MG63 (cell line): ENCODE results near the gene TCF12. TPM values are rescaled to one million over a fixed set of nuclear protein-coding genes. Genes with fewer than 3 reads are reported as not detected.

Experiments
- DNase-seq: peaks from one replicate; pipeline ENCODE4 v3.0.0-alpha.2; 2020
- H3K27me3 ChIP-seq: fragments of 250-450 bp; sonication (Bioruptor Pico); 2 replicates; pipeline ENCODE4 v1.5.1; 2020; ENCODE audit warnings: mild to moderate bottlenecking, moderate library complexity
- H3K36me3 ChIP-seq: fragments of 250-450 bp; sonication (Bioruptor Pico); 2 replicates; pipeline ENCODE4 v1.5.1; 2020; ENCODE audit warnings: mild to moderate bottlenecking, moderate library complexity
- H3K4me3 ChIP-seq: fragments of 250-450 bp; sonication (Bioruptor Pico); 2 replicates; pipeline ENCODE4 v1.5.1; 2020; ENCODE audit warnings: mild to moderate bottlenecking, moderate library complexity
- H3K9me3 ChIP-seq: fragments of 250-450 bp; sonication (Bioruptor Pico); 2 replicates; pipeline ENCODE4 v1.5.1; 2020; ENCODE audit warnings: mild to moderate bottlenecking, moderate library complexity
- total RNA-seq: library from RNA; depleted of rRNA; stranded (reverse); fragments of >200 nt; shearing (Covaris generic); gene quantifications from 2 replicates; pipeline ENCODE4 v1.2.3, GENCODE V29; 2014; ENCODE audit warnings: low replicate concordance

TCF12 gene
- total RNA-seq, 1 experiment from 2014 or later = 48.8 TPM

DNA sequence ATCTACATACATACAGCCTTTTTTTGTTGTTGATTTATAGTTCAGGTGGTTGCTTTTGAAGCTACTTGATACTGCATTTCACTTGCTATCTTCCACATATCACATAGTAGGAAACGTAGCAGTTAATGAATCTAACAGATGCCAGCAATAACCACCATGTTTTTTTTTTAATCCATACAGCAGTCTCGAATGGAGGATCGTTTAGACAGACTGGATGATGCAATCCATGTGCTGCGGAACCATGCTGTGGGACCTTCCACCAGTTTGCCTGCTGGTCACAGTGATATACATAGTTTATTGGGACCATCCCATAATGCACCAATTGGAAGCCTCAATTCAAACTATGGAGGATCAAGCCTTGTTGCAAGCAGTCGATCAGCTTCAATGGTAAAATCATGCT, 334.6 kb downstream of the TCF12 start:
- no peak for DNase-seq
- H3K27me3 ChIP-seq = no peaks in the 10 kb centered on the region

GRCh38 chr15:57253500-57253899, 335.1 kb downstream of the TCF12 start:
- Histone ChIP-seq H3K9me3 (peaks cover 8% of the 10 kb centered on the region; the same call in 1 of the 2 replicates), H3K4me3 (no peak overlapping the region), H3K36me3 (peaks cover 57% of the 10 kb centered on the region), H3K27me3 (no peaks in the 10 kb centered on the region)
- no peak for DNase-seq

More for the DNA sequence above, 334.6 kb downstream of the TCF12 start:
- Histone ChIP-seq H3K4me3 (no peak overlapping the region), H3K9me3 (peaks cover 8% of the 10 kb centered on the region; the same call in 1 of the 2 replicates), H3K36me3 (peaks cover 61% of the 10 kb centered on the region)

DNA sequence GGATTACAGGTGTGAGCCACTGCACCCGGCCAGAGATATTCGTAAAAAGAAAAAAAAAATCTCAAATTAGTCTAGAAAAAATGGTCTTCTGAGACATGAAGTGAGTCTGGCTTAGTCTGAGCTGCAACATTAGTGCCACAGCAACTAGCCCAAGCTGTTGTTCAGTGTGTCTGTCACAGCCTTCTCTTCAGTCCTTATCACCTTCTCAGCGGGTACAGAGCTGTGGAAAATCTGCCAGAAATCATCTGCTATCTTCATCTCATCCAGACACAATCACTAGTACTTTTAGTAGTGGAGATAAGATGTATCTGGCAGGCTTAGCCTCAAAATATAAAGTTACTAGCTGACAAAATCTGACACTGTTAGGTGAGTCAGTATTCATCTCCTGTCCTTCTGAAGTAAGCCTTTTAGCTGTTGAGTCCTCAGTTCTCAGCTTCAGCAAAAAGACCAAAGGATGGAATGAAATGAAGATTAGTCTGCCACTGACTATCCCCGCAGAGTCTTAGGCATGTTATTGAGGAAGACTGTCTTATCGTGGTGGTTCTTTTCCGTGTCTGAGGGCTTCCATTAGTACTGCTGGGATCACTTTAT, 337.4 kb downstream of the TCF12 start:
- no peaks in the 10 kb centered on the region for H3K27me3 ChIP-seq
- H3K36me3 ChIP-seq = peaks cover 41% of the 10 kb centered on the region
- no peak overlapping the region for H3K4me3 ChIP-seq
- no peak for DNase-seq
- peaks cover 3% of the 10 kb centered on the region; the same call in 1 of the 2 replicates for H3K9me3 ChIP-seq

- Histone ChIP-seq H3K4me3 (no peak overlapping the region), H3K36me3 (peaks cover 42% of the 10 kb centered on the region), H3K9me3 (no peaks in the 10 kb centered on the region), H3K27me3 (no peaks in the 10 kb centered on the region)
- no peak for DNase-seq
Observed at GRCh38 chr15:57256939-57257338, 338.5 kb downstream of the TCF12 start.

DNA sequence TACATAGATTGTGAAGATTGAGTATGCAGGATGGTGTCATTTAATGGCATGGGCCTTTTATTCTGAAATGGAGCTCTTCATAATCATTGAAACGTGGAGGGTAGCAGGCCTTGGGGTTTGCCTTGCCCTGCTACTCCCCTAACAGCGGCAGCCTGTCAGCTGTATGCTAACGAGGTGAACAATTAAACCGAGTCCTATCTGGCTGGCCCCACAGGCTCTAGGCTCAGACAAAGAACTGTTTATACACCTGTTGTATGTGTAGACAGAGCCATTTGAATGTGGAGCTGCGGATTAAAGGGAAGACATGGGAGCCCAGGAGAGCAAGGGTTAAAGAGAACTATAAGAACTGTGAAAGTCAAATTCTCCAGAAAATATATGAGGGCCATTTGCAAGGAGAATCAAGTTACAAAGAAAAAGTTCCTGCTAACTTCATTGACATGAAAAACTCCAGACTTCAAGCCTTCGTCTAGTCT, 341.2 kb downstream of the TCF12 start:
- Histone ChIP-seq H3K36me3 (peaks cover 46% of the 10 kb centered on the region), H3K9me3 (no peaks in the 10 kb centered on the region), H3K4me3 (no peak overlapping the region), H3K27me3 (no peaks in the 10 kb centered on the region)
- DNase-seq = no peak

DNA sequence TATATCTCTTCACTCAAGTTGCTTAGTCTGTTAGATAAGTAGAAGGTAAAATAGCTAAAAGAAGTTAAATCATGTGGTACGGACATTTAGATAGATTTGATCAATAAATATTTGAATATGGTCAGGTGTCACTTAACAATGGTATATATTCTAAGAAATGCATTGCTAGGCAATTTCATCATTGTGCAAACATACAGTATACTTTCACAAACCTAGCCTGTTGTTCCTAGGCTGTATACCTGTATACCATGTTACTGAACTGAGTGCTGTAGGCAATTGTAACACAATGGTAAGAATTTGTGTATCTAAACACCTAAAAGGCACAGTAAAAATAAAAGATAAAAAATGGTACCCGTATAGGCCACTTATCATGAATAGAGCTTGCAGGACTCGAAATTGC, 345.1 kb downstream of the TCF12 start:
- Histone ChIP-seq H3K27me3 (no peaks in the 10 kb centered on the region), H3K4me3 (no peak overlapping the region), H3K36me3 (peaks cover 57% of the 10 kb centered on the region), H3K9me3 (no peaks in the 10 kb centered on the region)
- no peak for DNase-seq

DNA sequence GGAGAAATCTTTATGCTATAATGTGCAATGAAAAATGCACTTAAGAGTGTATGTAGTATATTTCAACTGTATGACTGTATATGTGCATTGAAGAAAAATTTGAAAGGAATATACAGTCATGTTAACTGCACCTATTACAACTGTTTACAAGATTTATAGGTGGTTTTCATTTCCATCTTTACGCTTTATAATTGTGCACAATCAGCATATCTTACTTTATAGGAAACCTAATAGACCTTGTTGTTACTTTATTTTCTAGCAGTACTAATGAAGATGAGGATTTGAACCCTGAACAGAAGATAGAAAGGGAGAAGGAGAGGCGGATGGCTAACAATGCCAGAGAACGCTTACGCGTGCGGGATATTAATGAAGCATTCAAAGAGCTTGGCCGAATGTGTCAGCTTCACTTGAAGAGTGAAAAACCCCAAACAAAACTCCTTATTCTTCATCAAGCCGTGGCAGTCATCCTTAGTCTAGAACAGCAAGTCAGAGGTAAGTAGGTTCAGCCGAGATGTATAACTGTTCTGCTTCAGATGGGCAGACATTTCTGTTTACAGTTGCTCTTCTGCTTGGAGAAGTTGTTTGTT, 354.4 kb downstream of the TCF12 start:
- Histone ChIP-seq H3K27me3 (no peaks in the 10 kb centered on the region), H3K9me3 (no peaks in the 10 kb centered on the region), H3K4me3 (no peak overlapping the region), H3K36me3 (peaks cover 54% of the 10 kb centered on the region)
- no peak for DNase-seq

- Histone ChIP-seq H3K36me3 (peaks cover 49% of the 10 kb centered on the region), H3K9me3 (no peaks in the 10 kb centered on the region), H3K27me3 (no peaks in the 10 kb centered on the region), H3K4me3 (no peak overlapping the region)
- DNase-seq = no peak
Observed at GRCh38 chr15:57273402-57273801, 355.0 kb downstream of the TCF12 start.

DNA sequence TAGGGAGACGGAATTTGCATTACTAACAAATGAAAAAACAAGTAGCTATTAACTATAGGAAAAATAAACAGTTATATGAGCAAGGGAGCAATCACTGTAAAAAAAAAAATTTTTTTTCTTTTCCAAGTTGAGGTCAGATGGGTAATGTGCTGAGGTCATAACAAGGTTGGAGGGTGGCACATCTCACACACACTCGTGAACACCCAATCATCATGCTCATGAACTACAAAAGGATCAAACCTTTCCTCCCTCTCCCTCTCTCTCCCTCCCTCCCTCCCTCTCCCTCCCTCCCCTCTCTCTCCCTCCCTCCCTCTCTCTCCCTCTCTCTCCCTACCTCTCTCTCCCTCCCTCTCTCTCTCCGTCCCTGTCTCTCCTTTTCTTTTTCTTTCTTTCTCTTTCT, 360.0 kb downstream of the TCF12 start:
- Histone ChIP-seq H3K9me3 (no peaks in the 10 kb centered on the region), H3K4me3 (no peak overlapping the region), H3K27me3 (no peaks in the 10 kb centered on the region), H3K36me3 (peaks cover 50% of the 10 kb centered on the region)
- DNase-seq = no peak

DNA sequence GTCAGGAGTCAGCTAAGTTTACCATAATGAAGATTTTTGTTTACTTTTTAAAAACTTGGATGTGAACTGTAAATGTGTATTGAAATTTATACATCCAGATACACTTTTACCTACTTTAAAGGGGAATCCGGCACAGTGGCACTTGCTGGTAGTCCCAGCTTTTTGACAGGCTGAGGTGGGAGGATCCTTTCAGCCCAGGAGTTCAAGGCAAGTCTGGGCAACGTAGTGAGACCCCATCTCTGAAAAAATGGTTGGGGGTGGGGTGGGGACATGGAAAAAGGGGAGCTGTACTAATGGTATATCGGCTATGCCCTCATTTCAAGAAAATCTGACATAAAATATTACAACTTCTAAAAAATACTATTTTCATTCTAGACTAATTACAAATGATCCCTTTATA, 362.0 kb downstream of the TCF12 start:
- no peak for DNase-seq
- H3K4me3 ChIP-seq = no peak overlapping the region
- peaks cover 46% of the 10 kb centered on the region for H3K36me3 ChIP-seq
- H3K27me3 ChIP-seq = no peaks in the 10 kb centered on the region
- no peaks in the 10 kb centered on the region for H3K9me3 ChIP-seq

DNA sequence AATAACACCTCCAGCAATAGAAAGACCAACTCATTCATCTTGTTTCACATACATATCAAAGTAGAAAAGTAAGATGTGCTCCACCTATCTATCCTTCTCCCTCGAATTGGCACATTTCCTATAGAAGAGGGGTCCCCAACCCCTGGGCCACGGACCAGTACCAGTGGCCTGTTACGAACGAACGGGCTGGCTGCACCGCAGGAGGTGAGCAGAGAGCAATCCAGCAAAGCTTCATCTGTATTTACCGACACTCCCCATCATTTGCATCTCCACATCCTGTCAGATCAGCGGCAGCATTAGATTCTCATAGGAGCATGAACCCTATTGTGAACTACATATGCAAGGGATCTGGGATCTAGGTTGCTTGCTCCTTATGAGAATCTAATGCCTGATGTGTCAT, 362.9 kb downstream of the TCF12 start:
- Histone ChIP-seq H3K27me3 (no peaks in the 10 kb centered on the region), H3K9me3 (no peaks in the 10 kb centered on the region), H3K4me3 (no peak overlapping the region), H3K36me3 (peaks cover 42% of the 10 kb centered on the region)
- DNase-seq = no peak

DNA sequence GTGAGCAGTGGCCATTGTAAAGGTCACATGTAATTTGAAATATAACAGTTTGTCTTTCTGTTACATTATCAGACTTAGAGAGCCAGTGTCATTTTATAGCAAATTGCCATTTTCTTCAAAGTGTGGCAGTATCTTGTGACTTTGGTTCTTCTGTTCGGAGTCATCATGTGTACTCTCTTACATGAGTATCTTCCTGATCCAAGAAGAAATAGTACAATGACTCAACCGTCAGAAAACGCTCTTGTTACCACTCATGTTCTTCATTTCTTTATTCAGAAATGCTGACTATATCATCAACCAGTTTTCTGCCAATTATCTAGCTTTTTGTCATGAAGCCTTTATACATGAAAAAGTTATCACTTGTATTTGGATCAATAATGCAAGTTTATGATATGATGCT, 364.2 kb downstream of the TCF12 start:
- no peaks in the 10 kb centered on the region for H3K9me3 ChIP-seq
- peaks cover 48% of the 10 kb centered on the region for H3K36me3 ChIP-seq
- DNase-seq = no peak
- no peaks in the 10 kb centered on the region for H3K27me3 ChIP-seq
- H3K4me3 ChIP-seq = no peak overlapping the region

DNA sequence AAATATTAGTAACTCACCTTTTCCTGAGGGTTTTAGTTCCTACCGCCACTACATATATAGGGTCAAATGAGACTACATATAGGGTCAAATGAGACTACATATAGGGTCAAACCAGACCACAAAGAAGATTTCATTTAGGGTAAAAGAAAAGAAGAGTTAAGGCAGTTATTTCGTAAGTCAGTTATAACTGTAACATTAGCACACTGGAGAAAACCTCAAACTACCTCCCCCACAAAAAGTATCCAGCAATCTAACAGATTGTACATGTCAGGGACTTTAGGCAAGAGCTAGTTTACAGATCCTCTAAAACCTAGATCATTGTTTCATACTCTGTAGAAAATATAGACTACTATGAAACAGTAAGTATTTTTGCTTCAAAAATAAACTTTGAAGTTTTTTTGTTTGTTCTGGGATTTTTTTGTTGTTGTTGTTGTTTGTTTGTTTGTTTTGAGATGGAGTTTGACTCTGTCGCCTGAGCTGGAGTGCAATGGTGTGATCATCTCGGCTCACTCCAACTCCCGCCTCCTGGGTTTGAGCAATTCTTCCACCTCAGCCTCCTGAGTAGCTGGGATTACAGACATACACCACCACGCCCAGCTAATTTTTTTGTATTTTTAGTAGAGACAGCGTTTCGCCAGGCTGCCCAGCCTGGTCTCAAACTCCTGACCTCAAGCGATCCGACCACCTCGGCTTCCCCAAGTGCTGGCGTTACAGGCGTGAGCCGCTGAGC, 365.5 kb downstream of the TCF12 start:
- peaks cover 55% of the 10 kb centered on the region for H3K36me3 ChIP-seq
- H3K27me3 ChIP-seq = no peaks in the 10 kb centered on the region
- no peak for DNase-seq
- no peaks in the 10 kb centered on the region for H3K9me3 ChIP-seq
- no peak overlapping the region for H3K4me3 ChIP-seq

DNA sequence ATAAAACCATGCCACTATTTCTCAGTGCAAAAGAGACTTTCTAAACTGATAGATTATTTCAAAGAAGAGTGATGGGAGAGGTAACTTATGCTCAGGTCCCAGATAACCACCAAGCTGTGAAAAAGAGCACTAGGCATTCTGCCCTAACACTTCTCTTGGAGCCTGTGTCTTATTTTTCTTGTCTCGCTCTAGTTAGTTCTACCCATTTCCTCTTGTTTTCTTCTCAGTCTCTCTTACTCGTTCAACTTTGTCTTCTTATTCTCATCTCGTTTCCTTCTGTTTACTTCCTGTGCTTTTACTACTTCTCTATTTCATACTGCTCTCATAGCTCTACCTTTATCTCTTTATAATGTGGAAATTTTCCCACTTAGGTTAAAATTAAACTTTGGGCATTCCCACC, 366.1 kb downstream of the TCF12 start:
- no peaks in the 10 kb centered on the region for H3K27me3 ChIP-seq
- no peaks in the 10 kb centered on the region for H3K9me3 ChIP-seq
- no peak for DNase-seq
- H3K36me3 ChIP-seq = peaks cover 54% of the 10 kb centered on the region
- no peak overlapping the region for H3K4me3 ChIP-seq

GRCh38 chr15:57285386-57285785, 366.9 kb downstream of the TCF12 start:
- DNase-seq = no peak
- no peak overlapping the region for H3K4me3 ChIP-seq
- H3K9me3 ChIP-seq = no peaks in the 10 kb centered on the region
- peaks cover 54% of the 10 kb centered on the region for H3K36me3 ChIP-seq
- no peaks in the 10 kb centered on the region for H3K27me3 ChIP-seq

DNA sequence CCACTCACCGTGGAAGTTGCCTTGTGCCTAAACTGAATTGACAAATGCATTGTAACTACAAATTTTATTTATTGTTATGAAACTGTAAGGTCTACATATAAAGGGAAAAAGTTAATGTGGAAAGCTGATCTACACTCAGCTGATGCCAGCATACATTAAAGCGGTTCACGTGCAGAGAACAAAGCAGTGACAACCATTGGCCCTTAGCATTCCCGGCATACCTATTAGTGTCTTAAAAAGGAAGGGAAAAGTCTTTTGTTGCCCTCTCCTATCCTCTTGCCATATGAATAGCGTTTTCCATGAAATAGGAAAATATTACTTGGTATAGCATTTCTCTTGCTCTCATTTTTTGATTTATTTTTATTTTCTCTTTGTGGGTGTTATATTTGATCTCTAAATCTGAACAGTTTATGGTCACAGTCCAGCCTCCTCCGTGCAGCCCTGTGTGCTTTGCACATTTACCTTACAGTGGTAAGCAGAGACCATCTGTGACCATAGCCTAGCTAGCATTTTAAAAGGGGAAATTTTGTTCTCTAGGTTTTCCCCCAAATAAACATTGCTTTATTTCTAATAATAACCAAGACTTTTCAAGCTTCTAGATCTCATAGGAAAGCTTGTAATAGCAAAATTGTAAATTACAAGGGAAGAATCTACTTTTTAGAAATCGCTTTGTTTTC, 368.1 kb downstream of the TCF12 start:
- DNase-seq = no peak
- Histone ChIP-seq H3K4me3 (no peak overlapping the region), H3K36me3 (peaks cover 49% of the 10 kb centered on the region), H3K27me3 (no peaks in the 10 kb centered on the region), H3K9me3 (no peaks in the 10 kb centered on the region)

GRCh38 chr15:57287123-57287521, 368.7 kb downstream of the TCF12 start:
- Histone ChIP-seq H3K36me3 (peaks cover 45% of the 10 kb centered on the region), H3K9me3 (no peaks in the 10 kb centered on the region), H3K27me3 (no peaks in the 10 kb centered on the region), H3K4me3 (no peak overlapping the region)
- DNase-seq = no peak
